Subcutaneous adipose tissue (tissue), 4 donors: ENCODE results near the gene FAM131B. TPM values are rescaled to one million over a fixed set of nuclear protein-coding genes. Genes with fewer than 3 reads are reported as not detected.

Experiments used
- CTCF ChIP-seq: fragments of 450-650 bp; IDR thresholded peaks from one replicate; pipeline ENCODE4 v1.5.1; 2016; ENCODE audit warnings: low read depth, mild to moderate bottlenecking, control low read depth, antibody characterized with exemption, moderate library complexity
- total RNA-seq, 4 donors: library from RNA; depleted of rRNA; stranded (reverse); fragments of >200 nt; gene quantifications; one replicate each; pipeline ENCODE4 v1.1.0, GENCODE V29; 2016

FAM131B gene
- total RNA-seq, 4 donors from 2014 or later, result 0.19 to 2.4 (median 0.22) TPM; not detected in 1

DNA sequence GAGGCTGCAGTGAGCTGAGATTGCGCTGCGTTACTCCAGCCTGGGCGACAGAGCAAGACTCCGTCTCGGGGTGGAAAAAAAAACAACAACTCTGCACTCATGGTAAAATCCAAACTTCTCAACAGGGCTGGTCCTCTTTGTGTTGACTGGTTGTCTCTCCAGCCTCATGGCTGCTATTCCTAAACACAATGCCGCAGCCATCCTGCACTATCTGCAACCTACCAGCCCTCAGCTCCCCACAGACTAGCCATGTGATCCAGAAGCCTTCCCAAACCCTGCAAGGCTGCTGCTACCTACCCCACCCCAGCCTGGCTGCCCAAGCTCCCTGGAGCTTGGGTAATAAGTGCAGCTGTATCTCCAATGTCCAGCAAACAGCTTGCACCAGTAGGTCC is 30.4 kb upstream of the FAM131B start:
- TF ChIP-seq CTCF, result no peak

- TF ChIP-seq CTCF, result no peak
Measured at GRCh38 chr7:143391462-143392404, 29.2 kb upstream of the FAM131B start.

- no peak for TF ChIP-seq CTCF
Measured at GRCh38 chr7:143390773-143391317, 28.3 kb upstream of the FAM131B start.

- TF ChIP-seq CTCF, result no peak
Measured at GRCh38 chr7:143390104-143390772, 27.7 kb upstream of the FAM131B start.

DNA sequence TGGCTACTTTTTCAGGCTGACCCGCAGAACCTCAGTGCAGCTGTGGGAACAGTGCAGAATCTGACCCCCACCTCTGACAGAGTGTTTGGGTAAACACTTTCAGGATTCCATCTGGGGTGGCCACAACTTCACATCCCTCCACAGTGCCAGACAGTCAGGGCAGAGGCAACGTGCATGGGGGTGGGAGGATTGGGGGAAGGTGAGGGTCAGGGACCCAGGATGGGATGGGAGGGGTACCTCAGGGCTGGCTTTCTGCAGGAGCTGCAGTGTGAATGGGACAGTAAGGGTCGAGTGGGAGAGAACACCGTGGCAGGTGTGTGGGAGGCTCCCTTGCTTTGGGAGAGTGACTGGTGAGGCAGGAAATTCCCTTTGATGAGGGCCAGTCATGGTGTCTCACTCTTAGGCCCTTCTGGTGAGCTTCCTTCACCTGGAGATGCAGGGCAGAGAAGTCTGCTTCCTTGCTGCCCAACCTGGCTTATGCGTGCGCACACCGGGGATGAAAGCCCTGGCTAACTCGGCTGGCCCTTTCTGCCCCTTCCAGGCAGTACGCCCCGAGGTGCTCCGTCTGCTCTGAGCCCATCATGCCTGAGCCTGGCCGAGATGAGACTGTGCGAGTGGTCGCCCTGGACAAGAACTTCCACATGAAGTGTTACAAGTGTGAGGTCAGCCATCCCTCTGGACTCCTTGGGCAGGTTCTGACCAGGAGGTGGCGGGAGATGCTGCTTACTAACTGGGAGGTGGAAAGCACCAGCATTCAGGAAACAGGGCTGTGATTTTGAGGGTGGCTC is 27.0 kb upstream of the FAM131B start:
- TF ChIP-seq CTCF, result no peak

GRCh38 chr7:143388491-143389101 is 26.1 kb upstream of the FAM131B start:
- no peak for TF ChIP-seq CTCF
